ENCODE data around the gene RBMS3.
"Not testable (repeated sequence)": the region's sequence is repeated elsewhere in the genome, so short reads cannot be mapped to it uniquely, and the experiment has no call there.

The RBMS3 gene

GRCh38 chr3:29493109-29493508, 212.2 kb downstream of the RBMS3 start:
- no peak for DNase-seq

GRCh38 chr3:29494305-29495036, 213.6 kb downstream of the RBMS3 start:
- DNase-seq = no peak

GRCh38 chr3:29497282-29497681, 216.4 kb downstream of the RBMS3 start:
- DNase-seq = no peak

GRCh38 chr3:29502771-29503170, 221.9 kb downstream of the RBMS3 start:
- no peak for DNase-seq

- no peak for DNase-seq
Observed at GRCh38 chr3:29503314-29503713, 222.4 kb downstream of the RBMS3 start.

GRCh38 chr3:29503958-29504357, 223.1 kb downstream of the RBMS3 start:
- DNase-seq = no peak

GRCh38 chr3:29506502-29506901, 225.6 kb downstream of the RBMS3 start:
- DNase-seq = no peak

GRCh38 chr3:29511701-29512100, 230.8 kb downstream of the RBMS3 start:
- DNase-seq = no peak

- DNase-seq = no peak
Observed at GRCh38 chr3:29512641-29513040, 231.8 kb downstream of the RBMS3 start.

- no peak for DNase-seq
Observed at GRCh38 chr3:29513236-29513635, 232.4 kb downstream of the RBMS3 start.

GRCh38 chr3:29514170-29514569, 233.3 kb downstream of the RBMS3 start:
- DNase-seq = no peak

GRCh38 chr3:29514912-29515311, 234.0 kb downstream of the RBMS3 start:
- DNase-seq = no peak

- DNase-seq = no peak
Observed at GRCh38 chr3:29515451-29515850, 234.6 kb downstream of the RBMS3 start.

GRCh38 chr3:29516164-29516563, 235.3 kb downstream of the RBMS3 start:
- no peak for DNase-seq

GRCh38 chr3:29520764-29521163, 239.9 kb downstream of the RBMS3 start:
- DNase-seq = no peak

- no peak for DNase-seq
Observed at GRCh38 chr3:29521293-29521692, 240.4 kb downstream of the RBMS3 start.

GRCh38 chr3:29521751-29522150, 240.9 kb downstream of the RBMS3 start:
- no peak for DNase-seq

GRCh38 chr3:29524433-29524832, 243.6 kb downstream of the RBMS3 start:
- not testable (repeated sequence) for DNase-seq

- peak; percentile 18 for DNase-seq
Observed at GRCh38 chr3:29525254-29525881, 244.5 kb downstream of the RBMS3 start.

GRCh38 chr3:29527246-29527645, 246.4 kb downstream of the RBMS3 start:
- no peak for DNase-seq

- DNase-seq = no peak
Observed at GRCh38 chr3:29531644-29532043, 250.8 kb downstream of the RBMS3 start.

- no peak for DNase-seq
Observed at GRCh38 chr3:29532473-29532872, 251.6 kb downstream of the RBMS3 start.

GRCh38 chr3:29534006-29534405, 253.1 kb downstream of the RBMS3 start:
- DNase-seq = no peak

GRCh38 chr3:29536016-29536758, 255.3 kb downstream of the RBMS3 start:
- no peak for DNase-seq

Data from NCI-H1092 treated with DMSO at 0.1 percent for 48 hours (cell line).